Epidermal melanocyte (primary cell): ENCODE measurements around the gene PEX5.

ENCODE experiments used
- DNase-seq: peaks from one replicate; pipeline ENCODE4 v3.0.0; 2011; ENCODE audit warnings: low spot score; ENCODE audit not compliant: insufficient read length

PEX5 gene

DNA sequence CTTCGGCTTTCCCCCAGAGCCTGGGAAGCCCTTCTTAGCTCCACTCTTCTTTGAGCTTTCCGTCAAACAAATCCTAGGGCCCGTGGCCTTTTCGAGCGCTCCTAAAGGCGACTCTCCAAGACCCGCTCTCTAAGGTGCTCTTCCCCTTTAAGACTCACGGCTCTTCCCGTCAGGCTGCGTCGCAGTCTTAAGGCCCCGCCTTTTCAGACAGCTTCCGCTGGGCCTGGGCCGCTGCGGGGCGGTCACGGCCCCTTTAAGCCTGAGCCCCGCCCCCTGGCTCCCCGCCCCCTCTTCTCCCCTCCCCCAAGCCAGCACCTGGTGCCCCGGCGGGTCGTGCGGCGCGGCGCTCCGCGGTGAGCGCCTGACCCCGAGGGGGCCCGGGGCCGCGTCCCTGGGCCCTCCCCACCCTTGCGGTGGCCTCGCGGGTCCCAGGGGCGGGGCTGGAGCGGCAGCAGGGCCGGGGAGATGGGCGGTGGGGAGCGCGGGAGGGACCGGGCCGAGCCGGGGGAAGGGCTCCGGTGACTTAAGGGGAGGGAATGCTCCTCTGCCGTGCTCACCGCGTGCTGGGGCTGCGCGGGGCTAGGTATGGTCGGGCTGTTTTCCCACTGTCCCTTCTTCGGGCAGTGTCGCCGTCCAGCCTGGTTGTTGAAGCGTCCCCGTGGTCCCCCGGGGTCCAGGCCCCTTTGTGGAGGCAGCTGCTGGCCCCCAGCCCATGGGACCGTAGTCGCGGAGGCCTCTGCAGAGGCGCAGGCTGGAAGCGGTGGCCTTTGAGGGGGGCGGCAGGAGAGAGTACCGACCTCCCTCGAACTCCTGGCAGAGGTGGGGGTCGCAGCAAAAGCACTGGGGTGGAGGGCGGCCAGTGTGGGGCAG is at the start of gene PEX5:
Gene PEX5, plus strand, starts transcription at position 289 of the 870 bp plus-strand sequence. CDS start 692 bp downstream, outside the sequence.
- peak; percentile 76 for DNase-seq

DNA sequence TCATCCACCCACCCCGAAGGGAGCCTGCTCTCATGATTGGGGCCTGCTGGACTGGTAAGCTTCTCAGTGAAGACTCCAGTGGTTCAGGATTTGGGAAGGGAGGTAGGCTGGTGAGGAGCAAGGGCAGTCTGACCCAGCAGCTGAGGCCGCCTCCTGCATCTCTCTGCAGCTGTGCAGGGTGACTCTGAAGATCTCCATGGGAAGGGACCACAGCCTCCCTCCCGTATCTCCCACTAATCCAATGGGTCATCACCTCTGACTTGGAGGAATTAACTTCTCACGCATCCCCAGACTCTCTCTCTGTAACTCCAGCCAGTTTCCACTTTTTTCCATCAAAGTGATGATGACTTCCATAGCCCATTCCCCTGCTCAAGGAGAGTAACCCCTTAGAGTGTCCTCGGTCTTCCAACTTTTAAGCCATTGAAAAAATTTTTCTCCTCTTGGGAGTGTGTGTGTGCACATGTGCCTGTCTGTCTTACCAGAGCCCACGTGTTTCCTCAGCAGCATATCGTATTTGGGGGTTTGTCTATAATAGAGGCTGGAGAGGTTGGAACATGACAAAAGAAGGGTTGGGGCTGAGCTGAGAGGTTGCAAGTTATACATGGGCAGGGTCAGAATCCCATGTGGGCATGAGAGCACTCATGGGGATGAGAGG is 48.0 kb upstream of the PEX5 start:
- no peak for DNase-seq

DNA sequence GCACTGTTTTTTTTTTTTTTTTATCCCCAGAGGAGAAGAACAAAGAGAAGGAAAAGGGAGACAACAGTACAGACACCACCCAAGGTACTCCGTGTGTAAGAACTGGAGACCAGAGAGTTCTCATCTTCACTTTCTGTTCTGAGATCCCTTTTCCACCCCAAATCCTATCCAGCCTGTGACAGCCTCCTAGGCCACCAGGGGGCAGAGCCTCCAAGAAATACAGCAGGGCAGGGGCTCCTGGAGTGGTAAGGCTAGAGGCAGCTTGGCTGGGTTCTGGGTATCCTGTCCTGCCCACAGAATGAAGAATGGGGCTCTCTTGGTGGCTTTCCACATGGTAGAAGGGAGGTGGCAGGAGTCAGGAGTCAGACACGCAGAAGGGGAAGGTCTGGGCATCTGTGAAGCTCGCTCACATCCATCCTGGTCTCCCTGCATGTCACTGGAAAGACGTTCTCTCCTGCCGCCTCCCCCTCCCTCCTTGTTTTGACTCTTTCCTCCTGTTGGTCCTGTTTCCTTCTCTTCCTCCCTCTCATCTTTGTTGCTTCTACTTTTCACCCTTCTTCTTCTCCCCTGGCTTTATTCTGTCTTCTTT is 47.3 kb upstream of the PEX5 start:
- peak; percentile 52 for DNase-seq

DNA sequence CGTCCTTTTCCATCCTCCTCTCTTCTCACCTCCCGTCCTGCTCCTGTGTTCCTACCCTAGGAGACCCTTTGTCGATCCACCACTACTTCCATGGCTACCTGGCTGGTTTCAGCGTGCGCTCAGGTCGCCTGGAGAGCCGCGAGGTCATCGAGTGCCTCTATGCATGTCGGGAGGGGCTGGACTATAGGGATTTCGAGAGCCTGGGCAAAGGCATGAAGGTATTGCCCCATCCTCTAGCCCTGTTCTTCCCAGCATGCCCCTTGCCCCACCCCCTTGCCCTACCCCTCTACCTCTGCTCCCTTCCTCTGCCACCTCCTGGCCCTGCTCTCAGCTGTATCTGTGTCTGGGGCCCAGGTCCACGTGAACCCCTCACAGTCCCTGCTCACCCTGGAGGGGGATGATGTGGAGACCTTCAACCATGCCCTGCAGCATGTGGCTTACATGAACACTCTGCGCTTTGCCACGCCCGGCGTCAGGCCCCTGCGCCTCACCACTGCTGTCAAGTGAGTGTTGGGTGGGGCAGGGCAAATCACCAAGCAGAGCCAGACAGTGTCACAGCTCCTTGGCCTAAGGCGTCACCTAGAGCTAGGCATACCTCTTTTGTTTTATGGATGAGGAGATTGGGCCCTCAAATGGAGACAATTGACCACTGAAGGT is 46.5 kb upstream of the PEX5 start:
- no peak for DNase-seq

DNA sequence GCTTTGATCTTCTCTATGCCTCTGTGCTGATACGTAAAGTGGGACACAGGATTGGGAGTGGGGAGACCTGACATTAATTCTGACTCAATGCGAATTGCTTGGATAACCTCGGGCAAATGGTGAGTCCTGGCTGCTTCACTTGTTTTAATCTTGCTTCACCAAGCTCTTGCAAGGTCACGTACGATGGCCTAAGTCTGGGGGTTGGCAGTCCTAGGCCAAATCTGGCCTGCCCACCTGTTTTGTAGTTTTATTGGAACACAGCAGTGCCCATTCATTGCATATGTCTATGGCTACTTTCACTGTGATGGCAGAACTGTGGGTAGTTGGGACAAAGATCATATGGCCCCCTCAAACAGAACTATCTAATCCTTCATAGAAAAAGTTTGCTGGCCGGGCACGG is 45.9 kb upstream of the PEX5 start:
- no peak for DNase-seq

DNA sequence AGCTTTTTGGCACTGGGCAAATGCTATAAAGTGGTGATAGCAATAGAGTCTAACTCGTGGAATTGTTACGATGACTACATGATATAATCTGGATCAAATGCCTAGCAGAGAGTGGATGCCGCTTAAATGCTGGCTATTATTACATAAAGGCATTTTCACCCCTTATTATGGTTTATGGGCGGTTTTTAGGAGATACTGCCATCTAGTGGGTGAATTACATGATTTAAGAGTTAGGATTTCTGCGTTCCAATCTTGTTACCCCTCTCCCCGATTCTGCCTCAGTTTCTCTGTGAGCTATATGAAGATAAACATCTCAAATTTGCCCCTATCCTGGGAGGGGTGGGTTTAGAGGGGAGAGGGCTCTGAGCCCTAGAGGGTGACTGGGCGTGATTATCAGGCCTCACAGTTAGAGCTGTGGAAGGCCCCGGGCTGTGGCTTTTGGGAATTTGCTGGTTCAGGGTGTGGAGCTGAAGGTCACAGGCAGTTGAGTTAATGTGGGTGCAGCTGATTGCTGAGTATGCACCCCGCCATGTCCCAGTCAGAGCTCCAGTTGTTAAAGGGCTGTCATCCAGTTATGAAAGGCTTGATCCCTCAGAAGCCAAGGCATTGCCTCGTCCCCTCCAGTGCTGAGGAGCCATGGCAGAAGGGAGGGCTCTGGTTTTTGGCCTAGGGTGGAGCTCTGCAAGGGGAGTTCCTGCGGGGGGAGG is 44.9 kb upstream of the PEX5 start:
- DNase-seq: peak; percentile 49

DNA sequence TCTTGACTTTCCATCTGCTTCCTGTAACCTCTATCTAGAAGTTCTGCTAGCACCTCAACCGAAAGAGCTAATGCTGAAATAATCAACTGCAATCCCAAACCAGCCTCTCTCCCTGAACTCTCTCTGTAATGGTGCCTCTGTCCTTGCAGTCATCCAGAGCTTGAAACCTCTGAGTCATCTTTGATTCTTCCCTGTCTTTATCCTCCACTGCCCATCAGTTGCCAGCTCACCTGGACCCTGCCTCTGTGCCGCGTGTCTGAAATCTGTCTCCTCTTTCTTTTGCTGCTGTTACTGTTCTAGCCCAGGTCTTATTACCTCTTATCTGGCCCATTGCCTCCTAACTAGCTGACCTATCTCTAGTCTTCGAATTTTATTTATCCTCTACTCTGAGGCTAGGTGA is 43.8 kb upstream of the PEX5 start:
- no peak for DNase-seq

DNA sequence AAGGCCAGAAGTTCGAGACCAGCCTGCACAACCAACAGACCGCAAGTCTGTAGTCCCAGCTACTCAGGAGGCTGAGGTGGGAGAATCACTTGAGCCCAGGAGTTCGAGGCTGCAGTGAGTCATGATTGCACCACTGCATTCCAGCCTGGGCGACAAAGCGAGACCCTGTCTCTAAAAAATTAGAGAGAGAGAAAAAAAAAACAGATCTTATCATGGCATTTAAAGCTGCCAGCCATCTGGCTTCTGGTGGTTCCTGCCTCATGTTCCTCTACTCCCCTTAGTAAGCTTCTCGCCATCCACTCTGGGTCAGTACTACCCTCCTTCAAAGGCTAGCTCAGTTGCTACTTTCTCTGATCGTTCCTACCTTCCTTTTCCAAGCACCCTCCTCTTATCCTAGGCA is 43.3 kb upstream of the PEX5 start:
- DNase-seq: no peak

DNA sequence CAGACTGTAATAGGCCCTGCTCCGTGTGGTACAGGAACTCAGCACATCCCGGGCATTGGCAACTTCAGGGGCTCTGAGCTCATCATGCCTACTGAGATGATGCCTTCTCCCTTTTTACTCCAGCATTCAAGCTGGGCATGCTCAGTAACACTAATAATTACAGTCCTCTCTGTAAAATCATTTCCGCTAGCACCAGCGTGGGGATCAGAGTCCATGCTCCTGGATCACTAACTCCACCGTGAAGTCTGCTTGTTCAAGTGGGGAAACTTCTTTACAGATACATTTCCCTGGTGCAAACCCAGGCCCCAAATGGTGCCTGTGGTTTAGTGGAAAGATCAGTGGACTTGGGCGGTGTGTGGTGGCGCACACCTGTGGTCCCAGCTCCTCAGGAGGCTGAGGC is 42.6 kb upstream of the PEX5 start:
- DNase-seq: no peak

DNA sequence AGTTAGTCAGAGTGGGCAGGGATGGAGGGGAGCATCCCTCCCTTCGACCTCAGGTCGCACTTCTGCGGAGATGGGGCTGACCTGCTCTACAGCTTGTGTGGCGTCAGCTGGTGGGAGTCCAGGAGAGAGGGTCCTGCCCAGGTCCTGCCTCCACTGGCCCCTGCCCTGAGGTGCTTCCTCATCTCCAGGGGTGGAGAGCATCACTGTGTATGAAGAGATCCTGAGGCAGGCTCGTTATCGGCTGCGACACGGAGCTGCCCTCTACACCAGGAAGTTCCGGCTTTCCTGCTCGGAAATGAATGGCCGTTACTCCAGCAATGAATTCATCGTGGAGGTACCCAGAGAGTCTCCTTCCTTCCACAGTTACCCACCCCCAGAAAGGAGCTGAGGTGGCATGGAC is 39.1 kb upstream of the PEX5 start:
- no peak for DNase-seq

DNA sequence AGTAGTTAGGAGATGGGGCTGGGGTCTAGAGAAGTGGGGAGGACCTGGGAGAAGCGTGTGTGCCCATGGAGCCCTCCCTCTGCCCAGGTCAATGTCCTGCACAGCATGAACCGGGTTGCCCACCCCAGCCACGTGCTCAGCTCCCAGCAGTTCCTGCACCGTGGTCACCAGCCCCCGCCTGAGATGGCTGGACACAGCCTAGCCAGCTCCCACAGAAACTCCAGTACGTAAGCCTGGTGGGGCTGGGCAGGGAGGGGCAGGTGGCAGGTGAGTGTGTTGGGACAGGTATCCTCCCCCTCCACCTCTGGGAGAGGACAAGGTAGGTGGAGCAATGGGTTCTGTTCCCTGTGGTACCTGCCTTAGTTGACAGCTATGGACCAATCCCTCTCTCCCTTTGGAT is 38.6 kb upstream of the PEX5 start:
- DNase-seq: no peak

DNA sequence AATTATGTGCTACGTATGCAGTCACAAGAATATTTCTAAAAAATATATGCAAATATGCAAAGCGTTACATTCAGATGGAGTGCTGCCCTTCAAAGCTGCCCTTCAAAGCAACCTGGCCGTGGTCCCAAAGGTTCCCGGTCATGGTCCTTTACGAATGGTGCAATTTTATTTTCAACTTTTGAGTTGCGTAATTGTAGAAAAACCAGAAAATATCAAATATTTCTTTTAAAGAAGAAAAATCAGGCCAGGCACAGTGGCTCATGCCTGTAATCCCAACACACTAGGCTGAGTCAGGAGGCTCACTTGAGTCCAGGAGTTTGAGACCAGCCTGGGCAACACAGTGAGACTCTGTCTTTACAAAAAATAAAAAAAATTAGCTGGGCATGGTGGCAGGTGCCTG is 38.0 kb upstream of the PEX5 start:
- DNase-seq: no peak

DNA sequence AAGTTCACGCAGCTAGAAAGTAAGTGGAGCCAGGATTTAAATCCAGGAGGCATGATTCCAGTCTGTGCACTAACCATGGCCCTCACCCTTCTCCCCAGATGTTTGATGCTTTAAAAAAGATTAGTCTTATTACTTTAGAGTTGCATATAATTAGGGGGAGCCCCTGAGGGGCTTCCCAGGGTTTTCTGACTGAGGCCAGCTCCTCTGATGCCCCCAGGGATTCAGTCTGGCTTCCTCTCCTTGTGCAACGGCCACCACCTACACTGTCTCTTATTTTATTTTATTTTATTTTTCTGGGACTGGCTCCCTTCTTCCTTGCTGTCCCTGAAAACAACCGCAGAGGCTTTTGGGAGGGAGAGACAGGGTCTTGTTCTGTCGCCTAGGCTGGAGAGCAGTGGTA is 36.7 kb upstream of the PEX5 start:
- no peak for DNase-seq

DNA sequence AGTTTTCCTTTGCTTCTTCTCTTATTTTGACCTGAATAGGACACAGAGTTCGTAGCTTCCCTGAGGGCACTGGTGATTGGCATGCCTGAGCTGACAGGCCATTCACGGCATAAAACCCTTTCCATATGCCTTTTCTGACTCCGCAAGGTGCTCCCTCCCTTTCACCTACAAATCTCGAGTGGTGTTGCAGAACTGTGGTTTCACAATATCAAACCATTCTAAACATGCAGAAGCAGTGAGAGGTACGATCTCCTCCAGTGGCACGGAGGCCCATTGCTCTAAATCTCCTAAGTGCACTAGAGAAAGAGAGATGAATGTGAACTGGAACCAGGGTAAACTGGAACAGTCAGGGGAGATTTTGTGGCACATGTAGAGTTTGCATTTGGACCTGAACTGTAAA is 35.4 kb upstream of the PEX5 start:
- DNase-seq: no peak

DNA sequence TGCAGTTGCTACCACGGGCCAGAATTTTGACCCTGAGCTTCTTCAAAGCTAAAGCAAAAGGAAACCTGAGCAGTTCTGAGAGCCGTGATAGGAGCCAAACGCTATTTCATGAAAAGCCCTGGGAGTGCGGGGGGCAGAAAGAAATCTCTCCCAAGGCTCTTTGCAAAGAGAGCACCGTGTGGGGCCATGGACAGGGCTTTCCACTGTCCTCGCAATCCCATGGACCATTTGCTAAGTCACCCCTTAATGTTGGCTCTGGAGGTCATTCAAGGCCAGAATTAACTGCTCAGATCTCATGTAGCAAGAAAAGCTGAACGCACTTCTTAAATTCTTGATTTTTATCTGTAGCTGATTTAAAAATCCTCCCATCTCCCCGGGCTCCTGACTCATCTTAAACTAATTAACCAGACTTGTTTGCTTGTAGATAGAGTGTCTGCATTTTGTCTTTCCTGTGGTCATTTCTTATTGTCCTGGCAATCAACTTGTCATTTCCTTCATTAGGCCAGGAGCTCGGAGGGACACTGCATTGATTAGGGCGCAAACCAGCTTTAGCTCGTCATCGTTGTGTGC is 34.5 kb upstream of the PEX5 start:
- no peak for DNase-seq

DNA sequence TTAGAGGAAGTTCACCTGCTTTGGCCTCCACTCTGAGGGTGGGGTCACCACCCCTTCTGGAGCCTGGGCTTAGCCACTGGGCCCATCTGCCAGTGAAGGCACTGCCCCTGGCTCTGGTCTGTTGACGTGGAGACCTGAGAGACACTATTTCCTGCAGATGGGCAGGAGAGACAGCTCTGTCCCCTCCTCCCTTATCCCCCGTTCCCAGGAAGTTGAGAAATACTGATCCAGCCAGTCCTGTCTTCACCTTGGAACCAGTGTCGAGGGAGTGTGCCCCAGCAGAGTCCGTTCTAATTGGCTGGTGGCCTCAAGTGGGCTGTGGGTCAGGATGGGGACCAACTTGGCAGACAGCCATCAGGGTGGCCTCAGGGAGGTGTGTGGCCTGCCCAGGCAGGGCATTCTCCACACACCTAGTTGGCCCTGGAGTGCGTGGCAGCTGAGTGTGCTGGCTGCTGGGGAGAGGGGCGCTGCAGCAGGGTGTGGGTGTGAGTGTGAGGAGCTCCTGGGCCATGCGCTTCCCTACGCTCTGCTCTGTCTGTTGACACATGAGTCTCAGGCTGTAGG is 33.9 kb upstream of the PEX5 start:
- DNase-seq: no peak

DNA sequence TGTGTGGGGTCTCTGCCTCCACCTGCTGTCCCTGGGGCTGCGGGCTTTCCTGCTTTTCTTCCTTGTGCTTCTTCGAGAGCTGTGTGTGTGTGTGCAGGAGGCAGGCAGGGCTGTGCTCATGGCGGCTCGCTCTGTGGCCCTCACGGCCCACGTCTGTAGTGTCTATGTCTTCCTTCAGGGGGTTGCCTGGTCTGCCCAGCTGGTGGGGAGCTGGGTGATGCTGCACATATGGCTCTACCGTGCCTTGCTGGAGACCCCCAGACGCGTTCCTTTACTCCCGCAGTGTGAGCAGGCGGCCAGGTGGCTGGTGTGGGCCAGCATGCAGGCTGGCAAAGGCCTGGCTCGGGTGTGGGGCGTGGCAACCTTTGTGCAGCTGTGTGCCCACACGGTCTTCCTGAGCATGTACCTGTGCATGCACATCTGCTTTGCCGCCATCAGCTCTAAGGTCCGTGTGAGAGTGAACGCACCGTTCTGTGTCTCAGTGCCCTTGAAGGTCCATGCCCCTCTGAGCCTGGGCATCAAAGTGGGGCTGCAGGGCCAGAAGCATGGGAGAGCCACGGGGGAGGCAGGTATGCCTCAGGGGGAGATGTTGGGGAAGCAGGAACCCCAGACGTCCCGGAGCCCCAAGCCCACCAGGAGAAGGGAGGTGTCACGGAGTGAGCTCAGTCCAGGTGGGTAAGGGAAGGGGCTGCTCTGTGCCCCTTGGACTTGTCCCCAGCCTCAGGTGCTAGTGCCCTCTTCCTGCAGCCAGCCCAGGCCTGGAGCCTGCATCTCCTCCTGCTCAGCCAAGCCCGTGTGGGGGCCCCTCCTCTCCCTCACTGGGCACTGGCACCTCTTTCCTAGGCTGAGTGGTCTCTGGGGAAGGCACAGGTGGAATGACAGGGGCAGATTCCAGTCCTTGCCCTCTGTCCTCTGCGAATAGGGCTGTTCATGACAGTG is 33.0 kb upstream of the PEX5 start:
- no peak for DNase-seq

DNA sequence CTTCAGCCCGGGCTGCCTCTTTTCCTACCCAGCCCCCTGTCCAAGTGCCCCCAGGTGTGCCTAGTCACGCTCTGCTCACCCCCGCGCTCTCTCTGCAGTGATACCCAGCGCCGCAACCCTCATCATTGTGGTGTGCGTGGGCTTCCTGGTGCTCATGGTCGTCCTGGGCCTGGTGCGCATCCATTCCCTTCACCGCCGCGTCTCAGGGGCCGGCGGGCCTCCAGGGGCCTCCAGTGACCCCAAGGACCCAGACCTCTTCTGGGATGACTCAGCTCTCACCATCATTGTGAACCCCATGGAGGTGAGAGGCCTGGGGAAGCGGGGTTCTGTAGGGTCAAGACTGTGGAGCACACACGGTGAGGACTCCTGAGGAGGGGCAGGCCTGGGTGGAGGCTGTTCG is 32.1 kb upstream of the PEX5 start:
- no peak for DNase-seq

DNA sequence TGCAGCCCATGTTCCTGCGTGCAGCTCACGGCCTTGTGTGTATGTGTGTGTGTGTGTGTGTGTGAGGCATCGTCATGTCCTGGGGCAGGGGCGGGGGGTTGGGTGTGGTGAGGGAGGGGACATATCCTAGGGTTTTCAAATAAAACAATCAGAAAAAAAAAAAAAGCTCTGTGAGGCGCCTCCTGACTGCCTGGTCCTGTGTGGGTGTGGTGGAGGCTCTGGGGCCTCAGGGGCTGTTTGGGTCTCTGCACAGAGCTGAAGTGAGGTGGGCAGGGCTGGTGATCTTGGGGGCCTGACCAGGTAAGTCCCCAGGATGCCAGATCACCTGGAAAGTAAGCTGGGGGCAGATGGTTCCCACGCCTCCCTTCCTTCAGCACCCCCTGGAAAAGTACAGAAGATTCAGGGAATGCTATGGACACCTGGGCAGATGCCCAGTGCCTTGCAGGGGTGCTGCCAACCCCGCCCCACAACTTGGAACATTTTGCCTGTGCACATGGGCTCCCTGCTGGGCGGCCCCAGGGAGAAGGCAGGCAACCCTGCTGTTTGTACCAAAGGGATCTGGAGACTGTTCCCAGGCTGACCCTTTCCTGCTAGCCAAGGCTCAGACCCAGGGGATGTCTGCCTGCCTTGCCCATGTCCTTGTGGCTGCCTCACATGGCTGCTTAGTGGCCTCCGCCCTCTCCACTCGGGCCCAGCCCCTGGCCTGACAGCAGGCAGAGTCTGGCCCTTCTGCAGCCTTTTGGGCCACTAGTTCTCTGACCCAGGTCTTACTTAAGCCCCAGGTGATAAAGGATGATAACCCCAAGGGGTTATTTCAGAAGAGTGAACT is 30.5 kb upstream of the PEX5 start:
- DNase-seq: no peak
